HEK293T (cell line): Measurements from ENCODE around the gene KCNN2.

Source experiments
- CTCF ChIA-PET: fragments of 350-600 bp; formaldehyde crosslinking; extraction: SDS; loops from one replicate; lab custom pipeline; 2021; ENCODE audit warnings: antibody characterized with exemption, inconsistent platforms; lab: Yijun Ruan, JAX
- POLR2A ChIA-PET: fragments of 350-600 bp; formaldehyde crosslinking; extraction: SDS; loops from one replicate; lab custom pipeline; 2020; ENCODE audit warnings: antibody characterized with exemption, inconsistent platforms; lab: Yijun Ruan, JAX
- DNase-seq: peaks from one replicate; pipeline ENCODE4 v3.0.0; 2012; ENCODE audit warnings: mixed read lengths; ENCODE audit errors: extremely low spot score
- ARNT ChIP-seq: fragments of 450-650 bp; IDR thresholded peaks from 2 replicates; pipeline ENCODE4 v1.6.1; 2017; ENCODE audit warnings: mild to moderate bottlenecking
- BHLHE40 ChIP-seq: fragments of 450-650 bp; IDR thresholded peaks from 2 replicates; pipeline ENCODE4 v1.6.1; 2016; ENCODE audit warnings: mild to moderate bottlenecking, moderate library complexity, borderline replicate concordance
- CTBP1 ChIP-seq: fragments of 450-650 bp; IDR thresholded peaks from 2 replicates; pipeline ENCODE4 v1.6.1; 2016; ENCODE audit warnings: borderline replicate concordance
- ELF4 ChIP-seq: fragments of 450-650 bp; IDR thresholded peaks from 2 replicates; pipeline ENCODE4 v1.6.1; 2017; ENCODE audit warnings: antibody characterized with exemption
- FOXA1 ChIP-seq: fragments of 450-650 bp; IDR thresholded peaks from 2 replicates; pipeline ENCODE4 v1.6.1; 2016; ENCODE audit warnings: mild to moderate bottlenecking
- FOXK2 ChIP-seq: fragments of 450-650 bp; IDR thresholded peaks from 2 replicates; pipeline ENCODE4 v1.6.1; 2016; ENCODE audit warnings: mild to moderate bottlenecking
- FOXM1 ChIP-seq: fragments of 450-650 bp; IDR thresholded peaks from 2 replicates; pipeline ENCODE4 v1.6.1; 2017; ENCODE audit warnings: mild to moderate bottlenecking, borderline replicate concordance
- HDGF ChIP-seq: fragments of 450-650 bp; IDR thresholded peaks from 2 replicates; pipeline ENCODE4 v1.6.1; 2017; ENCODE audit warnings: antibody characterized with exemption, borderline replicate concordance
- L3MBTL2 ChIP-seq: fragments of 450-650 bp; conservative IDR thresholded peaks from 2 replicates; pipeline ENCODE4 v1.6.1; 2016; ENCODE audit warnings: mild to moderate bottlenecking
- LEF1 ChIP-seq: fragments of 450-650 bp; IDR thresholded peaks from 2 replicates; pipeline ENCODE4 v1.6.1; 2017; ENCODE audit warnings: mild to moderate bottlenecking, borderline replicate concordance
- NFRKB ChIP-seq: fragments of 450-650 bp; IDR thresholded peaks from 2 replicates; pipeline ENCODE4 v1.6.1; 2016; ENCODE audit warnings: mild to moderate bottlenecking, moderate library complexity
- PKNOX1 ChIP-seq: fragments of 450-650 bp; IDR thresholded peaks from 2 replicates; pipeline ENCODE4 v1.6.1; 2016
- SP1 ChIP-seq: fragments of 450-650 bp; IDR thresholded peaks from 2 replicates; pipeline ENCODE4 v1.6.1; 2017
- SUZ12 ChIP-seq: fragments of 450-650 bp; IDR thresholded peaks from 2 replicates; pipeline ENCODE4 v1.6.1; 2016; ENCODE audit warnings: mild to moderate bottlenecking
- TARDBP ChIP-seq: fragments of 450-650 bp; IDR thresholded peaks from 2 replicates; pipeline ENCODE4 v1.6.1; 2016
- ZNF384 ChIP-seq: fragments of 450-650 bp; IDR thresholded peaks from 2 replicates; pipeline ENCODE4 v1.6.1; 2016

Gene KCNN2

GRCh38 chr5:114361724-114362196 lies at the start of gene KCNN2:
Gene KCNN2 (plus strand): TSS chr5:114362070. CDS start chr5:114362140, 70 bp downstream.
- TF ChIP-seq BHLHE40 (no peak), ZNF384 (no peak), L3MBTL2 (peak; percentile 67), TARDBP (no peak), HDGF (no peak)
- ChIA-PET POLR2A (no interaction called here), CTCF (interaction anchor here (0.6 to 2.0 kb wide), 3 partner anchors 85 to 106 kb away, joined by 4 to 9 read pairs (median 4); no protein-coding TSS in a partner anchor)
- peak; percentile 68 for DNase-seq

GRCh38 chr5:114312658-114313057 lies 49.2 kb upstream of the KCNN2 start:
- DNase-seq: no peak
- POLR2A ChIA-PET: no interaction called here
- CTCF ChIA-PET: no interaction called here
- TF ChIP-seq ZNF384: no peak
- TF ChIP-seq LEF1: no peak
- TF ChIP-seq HDGF: no peak
- TF ChIP-seq ARNT: no peak
- TF ChIP-seq SUZ12: no peak
- no peak for TF ChIP-seq FOXK2
- TF ChIP-seq L3MBTL2: no peak
- no peak for TF ChIP-seq NFRKB

GRCh38 chr5:114314061-114314460 lies 47.8 kb upstream of the KCNN2 start:
- DNase-seq: no peak
- POLR2A ChIA-PET: no interaction called here
- TF ChIP-seq FOXA1 (no peak), L3MBTL2 (no peak), TARDBP (no peak), NFRKB (no peak), BHLHE40 (no peak), ARNT (no peak), FOXK2 (no peak), CTBP1 (no peak), LEF1 (no peak), HDGF (no peak), FOXM1 (no peak), SUZ12 (no peak), PKNOX1 (no peak), ZNF384 (no peak), SP1 (no peak), ELF4 (no peak)
- CTCF ChIA-PET: no interaction called here

- ChIA-PET POLR2A (no interaction called here), CTCF (interaction anchor here (0.7 kb wide), 1 partner anchor 332 kb away, joined by 3 read pairs; no protein-coding TSS in a partner anchor)
- DNase-seq: no peak
- TF ChIP-seq SP1: no peak
- TF ChIP-seq PKNOX1: no peak
- TF ChIP-seq FOXK2: no peak
- no peak for TF ChIP-seq LEF1
- TF ChIP-seq FOXA1: no peak
These were observed 45.7 kb upstream of the KCNN2 start for GRCh38 chr5:114316167-114316566.

GRCh38 chr5:114317751-114318150 lies 44.1 kb upstream of the KCNN2 start:
- ChIA-PET CTCF (no interaction called here), POLR2A (no interaction called here)
- no peak for DNase-seq
- TF ChIP-seq BHLHE40 (no peak), HDGF (no peak), NFRKB (no peak), SP1 (no peak), PKNOX1 (no peak), L3MBTL2 (no peak), ELF4 (no peak), SUZ12 (no peak)

GRCh38 chr5:114319236-114319635 lies 42.6 kb upstream of the KCNN2 start:
- CTCF ChIA-PET: no interaction called here
- no peak for TF ChIP-seq CTBP1
- TF ChIP-seq ELF4: no peak
- TF ChIP-seq SP1: no peak
- no peak for TF ChIP-seq FOXA1
- TF ChIP-seq HDGF: no peak
- no peak for TF ChIP-seq LEF1

GRCh38 chr5:114319821-114320220 lies 42.0 kb upstream of the KCNN2 start:
- ChIA-PET POLR2A (no interaction called here), CTCF (no interaction called here)
- no peak for DNase-seq
- TF ChIP-seq HDGF (no peak), FOXA1 (no peak), TARDBP (no peak), PKNOX1 (no peak), SUZ12 (no peak), ELF4 (no peak), CTBP1 (no peak), ARNT (no peak), ZNF384 (no peak)

More at GRCh38 chr5:114319236-114319635, 42.6 kb upstream of the KCNN2 start:
- POLR2A ChIA-PET: no interaction called here
- no peak for DNase-seq
